HepG2 (cell line): Measurements from ENCODE around the gene ARMH1. TPM values are rescaled to one million over a fixed set of nuclear protein-coding genes. Genes with fewer than 3 reads are reported as not detected.
A peak's percentile ranks its signal among the peaks of the same experiment; 100 is the strongest.

ENCODE experiments used
- CSRNP1 ChIP-seq: sonication (generic); formaldehyde crosslinking; IDR thresholded peaks from 2 replicates; pipeline ENCODE4 v1.8.1; 2023; ENCODE audit warnings: mild to moderate bottlenecking, missing genetic modification reagents
- FOXA3 ChIP-seq: IDR thresholded peaks from 2 replicates; pipeline ENCODE4 v1.6.1; 2016; ENCODE audit warnings: missing genetic modification reagents, missing compliant biosample characterization
- HNRNPL ChIP-seq: fragments of 200-400 bp; formaldehyde crosslinking; IDR thresholded peaks from 2 replicates; pipeline ENCODE4 v1.6.1; 2017; ENCODE audit warnings: mild to moderate bottlenecking, low read depth, low read length
- KDM5B ChIP-seq: sonication (generic); formaldehyde crosslinking; IDR thresholded peaks from 2 replicates; pipeline ENCODE4 v1.4.0; 2020; ENCODE audit warnings: missing genetic modification reagents, mild to moderate bottlenecking, borderline replicate concordance
- MIXL1 ChIP-seq: IDR thresholded peaks from 2 replicates; pipeline ENCODE4 v1.6.1; 2016
- MNT ChIP-seq: fragments of 450-650 bp; IDR thresholded peaks from 2 replicates; pipeline ENCODE4 v1.6.1; 2016
- MTERF4 ChIP-seq: sonication (generic); formaldehyde crosslinking; IDR thresholded peaks from 2 replicates; pipeline ENCODE4 v1.8.0; 2023; ENCODE audit warnings: mild to moderate bottlenecking, missing genetic modification reagents
- PHF20 ChIP-seq: sonication (generic); formaldehyde crosslinking; IDR thresholded peaks from 2 replicates; pipeline ENCODE4 v1.5.0; 2020; ENCODE audit warnings: mild to moderate bottlenecking, missing genetic modification reagents
- PREB ChIP-seq: sonication (generic); formaldehyde crosslinking; IDR thresholded peaks from 2 replicates; pipeline ENCODE4 v1.4.0; 2020; ENCODE audit warnings: missing genetic modification reagents
- RELA ChIP-seq: sonication (generic); formaldehyde crosslinking; IDR thresholded peaks from 2 replicates; pipeline ENCODE4 v1.4.0; 2020; ENCODE audit warnings: missing genetic modification reagents
- SMC3 ChIP-seq: IDR thresholded peaks from 2 replicates; pipeline ENCODE4 v1.6.1; 2011; ENCODE audit warnings: low read length, improper control_type of control experiment
- ZNF230 ChIP-seq: sonication (generic); formaldehyde crosslinking; IDR thresholded peaks from 2 replicates; pipeline ENCODE4 v1.4.0; 2020; ENCODE audit warnings: mild to moderate bottlenecking, missing genetic modification reagents
- ZNF451 ChIP-seq: sonication (generic); formaldehyde crosslinking; IDR thresholded peaks from 2 replicates; pipeline ENCODE4 v1.5.0; 2020; ENCODE audit warnings: mild to moderate bottlenecking, missing genetic modification reagents
- ZNF512B ChIP-seq: sonication (generic); formaldehyde crosslinking; IDR thresholded peaks from 2 replicates; pipeline ENCODE4 v1.5.1; 2020; ENCODE audit warnings: missing genetic modification reagents, mild to moderate bottlenecking, borderline replicate concordance
- ZNF598 ChIP-seq: sonication (generic); formaldehyde crosslinking; IDR thresholded peaks from 2 replicates; pipeline ENCODE4 v1.5.1; 2020; ENCODE audit warnings: mild to moderate bottlenecking, missing genetic modification reagents, borderline replicate concordance
- ZNF709 ChIP-seq: sonication (generic); formaldehyde crosslinking; IDR thresholded peaks from 2 replicates; pipeline ENCODE4 v1.5.0; 2020; ENCODE audit warnings: mild to moderate bottlenecking, missing genetic modification reagents
- polyA plus RNA-seq, 8 experiments: library from polyadenylated mRNA; depleted of rRNA in 3 of 8; stranded (reverse) in 7 of 8; unstranded in 1 of 8; fragments of >200 nt; fragmentation: Illumina TruSeq in 4 of 8; extraction: Trizol in 4 of 8; gene quantifications; 2 replicates each; pipeline versions ENCODE4 v1.2.1 to v1.2.3, GENCODE V29; 2011 to 2016; ENCODE audit warnings: low read depth in 4 of 8, missing spikeins in 1 of 8, mixed read lengths in 1 of 8; ENCODE audit not compliant: insufficient read depth in 1 of 8
- total RNA-seq, 5 experiments: library from RNA; depleted of rRNA; stranded (reverse); fragments of >200 nt; fragmentation: Illumina TruSeq; extraction: Trizol; gene quantifications; 2 replicates each; pipeline ENCODE4 v1.2.3, GENCODE V29; 2016; ENCODE audit warnings: low read depth in 1 of 5

Gene ARMH1
- total and polyA plus RNA-seq, 2 of the 13 experiments (the other 11 are each of a cell fraction or from before 2014, with no cell fraction given): 0.69 TPM; not detected in 1

- TF ChIP-seq ZNF512B (CRISPR knock-in tag): no peak
- no peak for TF ChIP-seq SMC3
- 0 out of 2 replicates have a peak, but pooled peaks have one; percentile 3 for TF ChIP-seq KDM5B (CRISPR knock-in tag)
- TF ChIP-seq MTERF4 (CRISPR knock-in tag): no peak
- peak; percentile 49; the same call in 1 of the 2 replicates for TF ChIP-seq PHF20 (CRISPR knock-in tag)
- peak; percentile 73 for TF ChIP-seq CSRNP1 (CRISPR knock-in tag)
- no peak for TF ChIP-seq PREB (CRISPR knock-in tag)
- no peak for TF ChIP-seq ZNF709 (CRISPR knock-in tag)
- peak; percentile 98 for TF ChIP-seq FOXA3 (CRISPR knock-in tag)
- no peak for TF ChIP-seq MNT
- no peak for TF ChIP-seq HNRNPL
- TF ChIP-seq RELA (CRISPR knock-in tag): no peak
- TF ChIP-seq ZNF230: no peak
- no peak for TF ChIP-seq ZNF451 (CRISPR knock-in tag)
- TF ChIP-seq ZNF598 (CRISPR knock-in tag): no peak
- TF ChIP-seq MIXL1 (CRISPR knock-in tag): peak; percentile 97
These were observed 7.7 kb downstream of the ARMH1 start (continued) for GRCh38 chr1:44681905-44682882.
